H9 (cell line): ENCODE measurements around the gene ACTL7B. TPM values are rescaled to one million over a fixed set of nuclear protein-coding genes. Genes with fewer than 3 reads are reported as not detected.

Experiments used
- DNase-seq: peaks from one replicate; pipeline ENCODE4 v3.0.0-alpha.2; 2017
- H2AFZ ChIP-seq: one replicate; pipeline ENCODE4 v1.6.1; 2013; ENCODE audit warnings: mild to moderate bottlenecking, low read length, control low read depth, moderate library complexity
- H2AK5ac ChIP-seq: 2 replicates; pipeline ENCODE4 v1.6.1; 2013; ENCODE audit warnings: low read length, control low read depth, mixed read lengths; ENCODE audit not compliant: insufficient read length
- H2BK120ac ChIP-seq: one replicate; pipeline ENCODE4 v1.6.1; 2013; ENCODE audit warnings: low read depth, mild to moderate bottlenecking, low read length, control low read depth, inconsistent platforms; ENCODE audit not compliant: poor library complexity, severe bottlenecking
- H2BK12ac ChIP-seq: 2 replicates; pipeline ENCODE4 v1.6.1; 2013; ENCODE audit warnings: low read length, control low read depth, mixed read lengths, low read depth; ENCODE audit not compliant: insufficient read length
- H2BK15ac ChIP-seq: 2 replicates; pipeline ENCODE4 v1.6.1; 2013; ENCODE audit warnings: low read depth, low read length, control low read depth
- H2BK20ac ChIP-seq: one replicate; pipeline ENCODE4 v1.6.1; 2013; ENCODE audit warnings: low read depth, mild to moderate bottlenecking, low read length, control low read depth, inconsistent platforms; ENCODE audit not compliant: poor library complexity, severe bottlenecking
- H2BK5ac ChIP-seq: 2 replicates; pipeline ENCODE4 v1.6.1; 2013; ENCODE audit warnings: low read length, control low read depth, mixed read lengths; ENCODE audit not compliant: insufficient read length
- H3K14ac ChIP-seq: 2 replicates; pipeline ENCODE4 v1.6.1; 2013; ENCODE audit warnings: low read length, control low read depth; ENCODE audit not compliant: insufficient read depth
- H3K18ac ChIP-seq: 2 replicates; pipeline ENCODE4 v1.6.1; 2013; ENCODE audit warnings: low read depth, mild to moderate bottlenecking, mixed read lengths, low read length, control low read depth; ENCODE audit not compliant: insufficient read length
- H3K23ac ChIP-seq: 2 replicates; pipeline ENCODE4 v1.6.1; 2013; ENCODE audit warnings: low read length, control low read depth, mixed read lengths, low read depth; ENCODE audit not compliant: insufficient read length
- H3K23me2 ChIP-seq: 2 replicates; pipeline ENCODE4 v1.6.1; 2013; ENCODE audit warnings: low read depth, mild to moderate bottlenecking, mixed read lengths, low read length, control low read depth; ENCODE audit not compliant: insufficient read length, poor library complexity, severe bottlenecking
- H3K27ac ChIP-seq: 2 replicates; pipeline ENCODE4 v1.5.1; 2013; ENCODE audit warnings: low read length, control low read depth, mixed read lengths, low read depth; ENCODE audit not compliant: insufficient read length
- H3K27me3 ChIP-seq: 2 replicates; pipeline ENCODE4 v1.6.1; 2013; ENCODE audit warnings: low read length, control low read depth, inconsistent platforms; ENCODE audit not compliant: insufficient read depth
- H3K4ac ChIP-seq: 2 replicates; pipeline ENCODE4 v1.6.1; 2013; ENCODE audit warnings: low read depth, mild to moderate bottlenecking, control low read depth, inconsistent platforms, low read length, moderate library complexity
- H3K4me1 ChIP-seq: 2 replicates; pipeline ENCODE4 v1.6.1; 2013; ENCODE audit warnings: low read length, control low read depth, inconsistent platforms; ENCODE audit not compliant: insufficient read depth
- H3K4me2 ChIP-seq: 2 replicates; pipeline ENCODE4 v1.6.1; 2013; ENCODE audit warnings: low read length, control low read depth, mixed read lengths; ENCODE audit not compliant: insufficient read length, insufficient read depth
- H3K56ac ChIP-seq: 2 replicates; pipeline ENCODE4 v1.6.1; 2013; ENCODE audit warnings: low read depth, mild to moderate bottlenecking, mixed read lengths, low read length, control low read depth; ENCODE audit not compliant: insufficient read length
- H3K79me1 ChIP-seq: 2 replicates; pipeline ENCODE4 v1.6.1; 2013; ENCODE audit warnings: low read depth, mild to moderate bottlenecking, moderate library complexity, low read length, control low read depth, inconsistent platforms; ENCODE audit not compliant: insufficient read depth, poor library complexity, severe bottlenecking
- H3K79me2 ChIP-seq: 2 replicates; pipeline ENCODE4 v1.6.1; 2013; ENCODE audit warnings: low read length, control low read depth, inconsistent platforms; ENCODE audit not compliant: insufficient read depth
- H3K9ac ChIP-seq: 2 replicates; pipeline ENCODE4 v1.6.1; 2013; ENCODE audit warnings: low read length, control low read depth, mixed read lengths; ENCODE audit not compliant: insufficient read length; ENCODE audit errors: extremely low read depth
- H3K9me3 ChIP-seq: one replicate; pipeline ENCODE4 v1.6.1; 2013; ENCODE audit warnings: low read depth, low read length, inconsistent platforms; ENCODE audit not compliant: control insufficient read depth
- H3T11ph ChIP-seq: one replicate; pipeline ENCODE4 v1.6.1; 2013; ENCODE audit warnings: mild to moderate bottlenecking, low read length, control low read depth, inconsistent platforms
- H4K20me1 ChIP-seq: one replicate; pipeline ENCODE4 v1.6.1; 2013; ENCODE audit not compliant: control insufficient read depth, insufficient read length, insufficient read depth
- H4K5ac ChIP-seq: 2 replicates; pipeline ENCODE4 v1.6.1; 2013; ENCODE audit warnings: low read depth, mild to moderate bottlenecking, mixed read lengths, low read length, control low read depth; ENCODE audit not compliant: insufficient read length
- H4K8ac ChIP-seq: replicated peaks from 2 replicates; pipeline ENCODE4 v1.6.1; 2013; ENCODE audit warnings: low read length, control low read depth, mixed read lengths, low read depth; ENCODE audit not compliant: insufficient read length
- H4K91ac ChIP-seq: 2 replicates; pipeline ENCODE4 v1.6.1; 2013; ENCODE audit warnings: low read depth, mild to moderate bottlenecking, moderate library complexity, mixed read lengths, low read length, control low read depth; ENCODE audit not compliant: insufficient read length
- H3K27ac Mint-ChIP-seq, 3 experiments: 2 replicates in 2 of 3; 3 replicates in 1 of 3; pipeline ENCODE4 v1.8.0; 2020 to 2021; ENCODE audit warnings: mixed read lengths in 3 of 3, mild to moderate bottlenecking in 1 of 3, moderate library complexity in 1 of 3
- H3K27me3 Mint-ChIP-seq: 2 replicates; pipeline ENCODE4 v1.8.0; 2021; ENCODE audit warnings: low read depth, mild to moderate bottlenecking, moderate library complexity, mixed read lengths
- H3K36me3 Mint-ChIP-seq, 3 experiments: 2 replicates in 2 of 3; 3 replicates in 1 of 3; pipeline ENCODE4 v1.8.0; 2020 to 2021; ENCODE audit warnings: low read depth in 3 of 3, mixed read lengths in 3 of 3; ENCODE audit not compliant: insufficient read depth in 1 of 3
- H3K4me1 Mint-ChIP-seq, 2 experiments: 2 replicates each; pipeline ENCODE4 v1.8.0; 2020; ENCODE audit warnings: mixed read lengths in 2 of 2
- H3K4me3 Mint-ChIP-seq, 2 experiments: 2 replicates in 1 of 2; 3 replicates in 1 of 2; pipeline ENCODE4 v1.8.0; 2020 to 2021; ENCODE audit warnings: mild to moderate bottlenecking in 2 of 2, mixed read lengths in 2 of 2, moderate library complexity in 1 of 2
- H3K9me3 Mint-ChIP-seq, 2 experiments: 2 replicates in 1 of 2; 3 replicates in 1 of 2; pipeline ENCODE4 v1.8.0; 2020; ENCODE audit warnings: mild to moderate bottlenecking in 2 of 2, mixed read lengths in 2 of 2, moderate library complexity in 1 of 2
- WGBS: extraction: QIAGEN DNeasy Blood & Tissue Kit; methylation state at CpG from one replicate; pipeline ENCODE4 v1.1.7; 2013; ENCODE audit warnings: missing lambda C conversion rate, low lambda C conversion rate, mixed read lengths; ENCODE audit not compliant: insufficient read length; ENCODE audit errors: extremely low coverage; 5-methylcytosine and 5-hydroxymethylcytosine counted together
- total RNA-seq: library from RNA; stranded (reverse); gene quantifications from 2 replicates; pipeline ENCODE4 v1.2.1, GENCODE V29; 2021
- TF ChIP-seq, protein P1 (sequence below): fragments of 200-600 bp; sonication (generic); conservative IDR thresholded peaks from 3 replicates; pipeline ENCODE4 v1.8.0; 2021; ENCODE audit warnings: antibody characterized with exemption, mild to moderate bottlenecking

Gene ACTL7B
- total RNA-seq, 1 experiment from 2014 or later: 0.09 TPM

GRCh38 chr9:108865037-108865436 is 9.3 kb upstream of the ACTL7B start:
- H3K36me3 Mint-ChIP-seq: peaks cover 4 to 26% (median 4%) of the 10 kb centered on the region in 3 experiments; a peak in 4 of 7 replicates
- DNase-seq: no peak

More at GRCh38 chr9:108865037-108865436, 9.3 kb upstream of the ACTL7B start:
- Histone ChIP-seq H3K23me2 (no peaks in the 10 kb centered on the region), H3K4me1 (no peaks in the 10 kb centered on the region), H3K14ac (no peak overlapping the region), H3K56ac (no peak overlapping the region), H2AK5ac (no peak overlapping the region), H3K79me1 (no peaks in the 10 kb centered on the region), H3K79me2 (no peaks in the 10 kb centered on the region), H3K27me3 (no peaks in the 10 kb centered on the region), H4K91ac (no peak overlapping the region), H3K9ac (no peak overlapping the region), H2BK12ac (no peak overlapping the region), H3K4me2 (no peak overlapping the region), H3T11ph (no peak overlapping the region), H3K23ac (no peak overlapping the region), H2BK120ac (no peak overlapping the region), H3K27ac (no peak overlapping the region), H2AFZ (no peak overlapping the region), H2BK5ac (no peak overlapping the region), H4K5ac (no peak overlapping the region), H2BK15ac (no peak overlapping the region), H3K18ac (no peak overlapping the region), H2BK20ac (no peak overlapping the region), H3K4ac (no peak overlapping the region), H4K20me1 (no peaks in the 10 kb centered on the region), H4K8ac (no peak overlapping the region), H3K9me3 (no peaks in the 10 kb centered on the region)
- Mint-ChIP-seq H3K27ac (no peak overlapping the region), H3K27me3 (no peaks in the 10 kb centered on the region; the same call in 1 of the 2 replicates), H3K4me1 (no peaks in the 10 kb centered on the region), H3K4me3 (no peak overlapping the region), H3K9me3 (no peaks in the 10 kb centered on the region)
- TF ChIP-seq, protein P1, sequence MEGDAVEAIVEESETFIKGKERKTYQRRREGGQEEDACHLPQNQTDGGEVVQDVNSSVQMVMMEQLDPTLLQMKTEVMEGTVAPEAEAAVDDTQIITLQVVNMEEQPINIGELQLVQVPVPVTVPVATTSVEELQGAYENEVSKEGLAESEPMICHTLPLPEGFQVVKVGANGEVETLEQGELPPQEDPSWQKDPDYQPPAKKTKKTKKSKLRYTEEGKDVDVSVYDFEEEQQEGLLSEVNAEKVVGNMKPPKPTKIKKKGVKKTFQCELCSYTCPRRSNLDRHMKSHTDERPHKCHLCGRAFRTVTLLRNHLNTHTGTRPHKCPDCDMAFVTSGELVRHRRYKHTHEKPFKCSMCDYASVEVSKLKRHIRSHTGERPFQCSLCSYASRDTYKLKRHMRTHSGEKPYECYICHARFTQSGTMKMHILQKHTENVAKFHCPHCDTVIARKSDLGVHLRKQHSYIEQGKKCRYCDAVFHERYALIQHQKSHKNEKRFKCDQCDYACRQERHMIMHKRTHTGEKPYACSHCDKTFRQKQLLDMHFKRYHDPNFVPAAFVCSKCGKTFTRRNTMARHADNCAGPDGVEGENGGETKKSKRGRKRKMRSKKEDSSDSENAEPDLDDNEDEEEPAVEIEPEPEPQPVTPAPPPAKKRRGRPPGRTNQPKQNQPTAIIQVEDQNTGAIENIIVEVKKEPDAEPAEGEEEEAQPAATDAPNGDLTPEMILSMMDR: no peak
- WGBS: no CpG with 5 or more reads among the region's 4 CpGs
